Right atrium auricular region (tissue), 2 donors: ENCODE results near the gene CCDC141. TPM values are rescaled to one million over a fixed set of nuclear protein-coding genes. Genes with fewer than 3 reads are reported as not detected.

Experiments used
- DNase-seq: peaks from one replicate; pipeline ENCODE4 v3.0.0-alpha.2; 2019; ENCODE audit warnings: low spot score
- H3K27ac ChIP-seq, 2 donors: fragments of 200-600 bp; sonication (generic); 1 replicate in 1 of 2; 2 replicates in 1 of 2; pipeline ENCODE4 v1.5.1; 2016 to 2019
- H3K27me3 ChIP-seq, 2 donors: fragments of 200-600 bp; sonication (generic); one replicate each; pipeline versions ENCODE4 v1.5.1 to v1.6.0; 2017 to 2019
- H3K36me3 ChIP-seq: fragments of 200-600 bp; sonication (generic); one replicate; pipeline ENCODE4 v1.5.1; 2016
- H3K4me1 ChIP-seq, 2 donors: fragments of 200-600 bp; sonication (generic); one replicate each; pipeline versions ENCODE4 v1.5.1 to v1.6.0; 2017 to 2019
- H3K4me3 ChIP-seq, 2 donors: fragments of 200-600 bp; sonication (generic); 1 replicate in 1 of 2; 2 replicates in 1 of 2; pipeline ENCODE4 v1.5.1; 2017 to 2019; ENCODE audit warnings: mild to moderate bottlenecking in 1 of 2, moderate library complexity in 1 of 2
- H3K9me3 ChIP-seq, 2 donors: fragments of 200-600 bp; sonication (generic); one replicate each; pipeline ENCODE4 v1.5.1; 2019
- CTCF ChIP-seq, 2 donors: fragments of 200-600 bp; sonication (generic); IDR thresholded peaks; one replicate each; pipeline ENCODE4 v1.5.1; 2019; ENCODE audit warnings: antibody characterized with exemption in 2 of 2
- total RNA-seq, 2 donors: library from RNA; depleted of rRNA; stranded (reverse); fragments of >200 nt; gene quantifications; one replicate each; pipeline ENCODE4 v1.1.0, GENCODE V29; 2016

Gene CCDC141
- total RNA-seq, 2 donors from 2014 or later: 28.9 to 146 TPM

- Histone ChIP-seq H3K27ac (peak overlapping the region in 1 of 2 donors; percentile 52), H3K4me3 (no peak overlapping the region), H3K36me3 (no peaks in the 10 kb centered on the region), H3K9me3 (no peaks in the 10 kb centered on the region), H3K27me3 (no peaks in the 10 kb centered on the region), H3K4me1 (peaks cover 0 to 22% of the 10 kb centered on the region in 2 donors)
- no peak for DNase-seq
- no peak for TF ChIP-seq CTCF (IDR thresholded peaks at IDR 0.05)
Measured at GRCh38 chr2:178834086-178834485, 215.9 kb downstream of the CCDC141 start.

GRCh38 chr2:178833382-178833781 lies 216.6 kb downstream of the CCDC141 start:
- Histone ChIP-seq H3K36me3 (no peaks in the 10 kb centered on the region), H3K27ac (peak overlapping the region in 1 of 2 donors; percentile 6), H3K4me1 (peaks cover 0 to 24% of the 10 kb centered on the region in 2 donors), H3K4me3 (no peak overlapping the region), H3K27me3 (no peaks in the 10 kb centered on the region), H3K9me3 (no peaks in the 10 kb centered on the region)
- TF ChIP-seq CTCF (IDR thresholded peaks at IDR 0.05): no peak
- no peak for DNase-seq

- no peak for TF ChIP-seq CTCF (IDR thresholded peaks at IDR 0.05)
- H3K4me3 ChIP-seq: no peak overlapping the region
- no peaks in the 10 kb centered on the region for H3K36me3 ChIP-seq
- peaks cover 0 to 16% of the 10 kb centered on the region in 2 donors for H3K4me1 ChIP-seq
- DNase-seq: no peak
- no peaks in the 10 kb centered on the region for H3K27me3 ChIP-seq
- H3K27ac ChIP-seq: no peak overlapping the region
- H3K9me3 ChIP-seq: no peaks in the 10 kb centered on the region
Measured at GRCh38 chr2:178830451-178830850, 219.5 kb downstream of the CCDC141 start.

GRCh38 chr2:178829981-178830380 lies 220.0 kb downstream of the CCDC141 start:
- Histone ChIP-seq H3K36me3 (no peaks in the 10 kb centered on the region), H3K4me1 (peaks cover 0 to 16% of the 10 kb centered on the region in 2 donors), H3K4me3 (no peak overlapping the region), H3K9me3 (no peaks in the 10 kb centered on the region), H3K27me3 (no peaks in the 10 kb centered on the region), H3K27ac (no peak overlapping the region)
- TF ChIP-seq CTCF (IDR thresholded peaks at IDR 0.05): no peak
- no peak for DNase-seq

GRCh38 chr2:178829299-178829960 lies 220.5 kb downstream of the CCDC141 start:
- no peak for TF ChIP-seq CTCF (IDR thresholded peaks at IDR 0.05)
- no peaks in the 10 kb centered on the region for H3K9me3 ChIP-seq
- H3K4me1 ChIP-seq: peaks cover 0 to 14% of the 10 kb centered on the region in 2 donors
- no peak for DNase-seq
- no peaks in the 10 kb centered on the region for H3K36me3 ChIP-seq
- H3K27me3 ChIP-seq: no peaks in the 10 kb centered on the region
- H3K27ac ChIP-seq: no peak overlapping the region
- no peak overlapping the region for H3K4me3 ChIP-seq

GRCh38 chr2:178828486-178828881 lies 221.5 kb downstream of the CCDC141 start:
- Histone ChIP-seq H3K27ac (no peak overlapping the region), H3K4me3 (no peak overlapping the region), H3K36me3 (no peaks in the 10 kb centered on the region), H3K9me3 (no peaks in the 10 kb centered on the region), H3K4me1 (peaks cover 0 to 7% of the 10 kb centered on the region in 2 donors), H3K27me3 (no peaks in the 10 kb centered on the region)
- no peak for TF ChIP-seq CTCF (IDR thresholded peaks at IDR 0.05)
- DNase-seq: no peak
